SW 1271 (cell line): ENCODE data around the gene SOWAHA.
"Not testable (repeated sequence)": the region's sequence is repeated elsewhere in the genome, so short reads cannot be mapped to it uniquely, and the experiment has no call there.

Experiments used
- DNase-seq, 2 experiments: peaks; one replicate each; lab custom pipeline; 2025; lab: John Stamatoyannopoulos, UW

The SOWAHA gene

GRCh38 chr5:132853323-132853722 is 40.2 kb downstream of the SOWAHA start:
- no peak for DNase-seq

- no peak for DNase-seq
Observed at GRCh38 chr5:132853790-132854189, 40.7 kb downstream of the SOWAHA start.

- no peak for DNase-seq
Observed at GRCh38 chr5:132854301-132854700, 41.2 kb downstream of the SOWAHA start.

- DNase-seq: not testable (repeated sequence)
Observed at GRCh38 chr5:132854992-132855391, 41.9 kb downstream of the SOWAHA start.

- DNase-seq: no peak
Observed at GRCh38 chr5:132856011-132856410, 42.9 kb downstream of the SOWAHA start.

GRCh38 chr5:132859889-132860437 is 46.9 kb downstream of the SOWAHA start:
- DNase-seq: no peak

GRCh38 chr5:132860742-132861141 is 47.6 kb downstream of the SOWAHA start:
- no peak for DNase-seq

- DNase-seq: no peak
Observed at GRCh38 chr5:132865668-132866341, 52.7 kb downstream of the SOWAHA start.
